Stimulated activated naive CD4-positive, alpha-beta T cell treated with Interleukin-2 at 50 U/mL for 16 hours (primary cell): Measurements from ENCODE around the gene CA9.
A peak's percentile ranks its signal among the peaks of the same experiment; 100 is the strongest.

Experiments
- DNase-seq: peaks from one replicate; lab custom pipeline; 2025; lab: John Stamatoyannopoulos, UW

Gene CA9

GRCh38 chr9:35651956-35652828 lies 21.5 kb upstream of the CA9 start:
- no peak for DNase-seq

GRCh38 chr9:35652829-35653209 lies 20.9 kb upstream of the CA9 start:
- DNase-seq: no peak

GRCh38 chr9:35653611-35654010 lies 20.1 kb upstream of the CA9 start:
- no peak for DNase-seq

- DNase-seq: no peak
Observed at GRCh38 chr9:35656348-35656747, 17.4 kb upstream of the CA9 start.

GRCh38 chr9:35656831-35657545 lies 16.7 kb upstream of the CA9 start:
- DNase-seq: no peak

DNA sequence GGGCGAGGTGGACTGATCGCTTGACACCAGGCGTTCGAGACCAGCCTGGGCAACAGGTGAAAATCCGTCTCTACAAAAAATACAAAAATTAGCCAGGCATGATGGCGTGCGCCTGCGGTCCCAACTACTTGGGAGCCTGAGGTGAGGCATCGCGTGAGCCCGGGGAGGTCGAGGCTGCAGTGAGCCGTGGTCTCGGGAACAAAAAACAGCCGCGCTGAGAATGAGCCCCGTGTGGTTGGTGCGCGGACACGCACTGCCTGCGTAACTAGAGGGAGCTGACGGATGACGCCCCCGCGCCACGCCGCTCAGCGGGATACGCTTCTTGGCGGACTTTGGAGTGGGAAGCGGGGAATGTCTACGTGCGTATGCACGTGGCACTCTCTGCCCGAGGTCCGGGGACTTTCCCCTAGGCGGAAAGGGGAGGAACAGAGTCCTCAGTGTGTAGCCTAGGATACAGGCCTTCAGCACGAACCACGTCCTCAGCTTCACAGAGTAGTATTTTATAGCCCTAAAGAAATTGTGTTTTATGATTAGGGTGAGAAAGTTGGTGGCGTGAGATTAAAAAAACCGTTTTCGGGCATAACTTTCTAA lies 16.1 kb upstream of the CA9 start, which contains the start of gene RMRP:
Gene RMRP (minus strand): TSS at position 474 of the 591 bp plus-strand sequence.
- DNase-seq: peak; percentile 94

DNA sequence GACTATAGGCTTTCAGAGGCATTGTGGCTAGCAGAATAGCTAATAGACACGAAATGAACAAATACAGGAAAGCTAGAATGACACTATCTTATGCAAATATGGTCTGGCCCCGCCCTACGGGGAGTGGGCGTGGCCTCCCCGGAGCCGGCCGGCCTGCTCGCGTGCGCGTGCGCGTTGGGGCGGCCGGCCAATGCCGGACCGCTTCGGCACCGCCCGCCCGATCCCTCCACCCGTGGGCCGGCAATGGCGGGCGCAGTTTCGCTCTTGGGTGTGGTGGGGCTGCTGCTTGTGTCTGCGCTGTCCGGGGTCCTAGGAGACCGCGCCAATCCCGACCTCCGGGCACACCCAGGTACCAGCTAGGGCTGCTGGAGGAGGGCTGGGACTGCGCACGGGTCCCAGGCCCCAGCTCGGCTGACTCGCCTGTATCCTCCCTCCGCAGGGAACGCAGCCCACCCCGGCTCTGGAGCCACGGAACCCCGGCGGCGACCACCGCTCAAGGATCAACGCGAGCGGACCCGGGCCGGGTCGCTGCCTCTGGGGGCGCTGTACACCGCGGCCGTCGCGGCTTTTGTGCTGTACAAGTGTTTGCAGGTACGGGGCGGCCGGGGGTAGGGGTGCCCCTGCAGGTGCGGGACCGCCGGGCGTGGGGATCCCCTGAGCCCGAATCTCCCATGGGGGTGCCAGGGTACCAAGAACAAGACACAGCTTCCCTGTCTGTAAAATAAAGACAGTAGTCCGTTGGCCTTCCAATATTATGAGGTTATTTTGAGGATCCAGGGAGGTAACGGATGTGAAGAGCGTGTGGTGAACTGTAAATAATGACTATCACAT lies 15.4 kb upstream of the CA9 start, which contains the start of gene CCDC107:
Gene CCDC107 (plus strand): TSS at position 156 of the 831 bp plus-strand sequence. CDS start 88 bp downstream, at position 244.
- DNase-seq: peak; percentile 73

DNA sequence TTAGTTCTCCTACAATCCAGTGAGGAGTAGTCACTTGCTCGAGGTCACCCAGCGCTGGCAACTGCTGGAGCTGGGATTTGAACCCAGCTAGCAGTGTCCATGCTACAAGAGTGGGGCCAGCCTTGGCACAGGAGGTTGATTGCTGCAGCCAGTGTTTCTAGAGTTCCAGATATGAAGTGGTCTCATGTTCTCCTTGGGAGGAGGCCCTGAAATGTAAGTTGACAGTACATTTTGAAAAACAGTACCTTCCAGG lies 14.8 kb upstream of the CA9 start:
- no peak for DNase-seq

DNA sequence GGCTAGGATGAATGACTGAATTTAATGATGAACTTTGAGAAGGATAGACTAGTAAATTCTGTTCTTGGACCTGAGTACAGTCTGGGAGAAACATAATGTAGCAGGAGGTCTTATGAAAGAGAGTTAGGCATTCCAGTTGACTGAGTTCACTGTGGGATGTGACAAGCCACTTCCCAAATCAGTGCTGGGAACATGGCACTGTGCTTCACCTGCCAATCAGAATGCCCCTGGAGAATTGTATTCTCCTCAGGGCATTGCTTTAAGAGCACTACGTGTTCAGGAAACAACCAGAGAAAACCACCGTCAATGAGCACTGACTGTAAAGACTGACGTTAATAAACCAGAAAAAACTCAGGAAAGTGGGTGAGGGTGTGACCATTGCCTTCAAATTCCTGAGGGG lies 14.4 kb upstream of the CA9 start:
- DNase-seq: no peak

DNA sequence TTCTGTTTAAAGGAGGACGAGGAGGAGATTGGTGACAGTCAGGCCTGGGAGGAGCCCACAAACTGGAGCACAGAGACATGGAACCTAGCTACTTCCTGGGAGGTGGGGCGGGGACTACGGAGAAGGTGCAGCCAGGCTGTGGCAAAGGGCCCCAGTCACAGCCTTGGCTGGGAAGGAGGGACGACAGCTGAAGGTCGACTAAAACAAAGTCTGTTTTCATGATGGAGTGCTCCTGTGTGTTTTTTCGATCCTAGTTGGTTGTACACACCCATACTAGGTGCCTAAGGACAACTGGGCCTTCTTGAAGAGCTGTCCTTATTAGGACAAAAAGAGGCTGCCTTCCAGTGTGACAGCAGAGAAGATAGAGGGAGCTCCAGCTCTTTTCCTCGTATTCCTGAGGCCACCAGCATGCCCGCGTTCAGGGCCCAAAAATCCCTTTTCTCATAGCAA lies 12.7 kb upstream of the CA9 start:
- no peak for DNase-seq

DNA sequence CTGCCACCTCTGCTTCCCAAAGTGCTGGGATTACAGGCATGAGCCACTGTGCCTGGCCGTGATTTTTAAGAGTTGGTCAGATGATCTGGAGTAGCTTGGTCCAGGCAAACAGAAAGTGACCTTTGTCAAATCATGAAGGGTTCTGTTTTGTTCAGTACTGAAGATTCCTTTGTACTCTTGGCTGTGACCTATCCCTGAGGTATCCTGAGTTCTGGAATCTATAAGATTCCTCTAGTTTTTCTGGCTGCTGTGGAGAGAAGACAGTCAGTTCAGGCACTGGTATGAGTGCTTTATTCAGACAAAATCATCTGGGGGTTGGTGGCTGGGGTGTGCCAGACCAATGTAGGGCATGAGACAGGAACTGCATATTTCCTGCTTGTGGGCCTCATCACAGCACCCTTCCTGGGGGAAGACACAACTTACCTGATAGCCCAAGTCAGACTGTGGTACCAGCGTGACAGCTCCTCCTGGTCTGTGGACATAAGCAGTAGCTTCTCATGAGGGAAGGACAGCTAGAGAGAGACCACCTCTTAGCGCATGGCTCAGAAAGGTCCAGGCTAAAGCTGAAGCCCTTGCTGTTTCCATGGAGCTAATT lies 11.9 kb upstream of the CA9 start:
- DNase-seq: no peak

- no peak for DNase-seq
Observed at GRCh38 chr9:35662437-35662836, 11.3 kb upstream of the CA9 start.

DNA sequence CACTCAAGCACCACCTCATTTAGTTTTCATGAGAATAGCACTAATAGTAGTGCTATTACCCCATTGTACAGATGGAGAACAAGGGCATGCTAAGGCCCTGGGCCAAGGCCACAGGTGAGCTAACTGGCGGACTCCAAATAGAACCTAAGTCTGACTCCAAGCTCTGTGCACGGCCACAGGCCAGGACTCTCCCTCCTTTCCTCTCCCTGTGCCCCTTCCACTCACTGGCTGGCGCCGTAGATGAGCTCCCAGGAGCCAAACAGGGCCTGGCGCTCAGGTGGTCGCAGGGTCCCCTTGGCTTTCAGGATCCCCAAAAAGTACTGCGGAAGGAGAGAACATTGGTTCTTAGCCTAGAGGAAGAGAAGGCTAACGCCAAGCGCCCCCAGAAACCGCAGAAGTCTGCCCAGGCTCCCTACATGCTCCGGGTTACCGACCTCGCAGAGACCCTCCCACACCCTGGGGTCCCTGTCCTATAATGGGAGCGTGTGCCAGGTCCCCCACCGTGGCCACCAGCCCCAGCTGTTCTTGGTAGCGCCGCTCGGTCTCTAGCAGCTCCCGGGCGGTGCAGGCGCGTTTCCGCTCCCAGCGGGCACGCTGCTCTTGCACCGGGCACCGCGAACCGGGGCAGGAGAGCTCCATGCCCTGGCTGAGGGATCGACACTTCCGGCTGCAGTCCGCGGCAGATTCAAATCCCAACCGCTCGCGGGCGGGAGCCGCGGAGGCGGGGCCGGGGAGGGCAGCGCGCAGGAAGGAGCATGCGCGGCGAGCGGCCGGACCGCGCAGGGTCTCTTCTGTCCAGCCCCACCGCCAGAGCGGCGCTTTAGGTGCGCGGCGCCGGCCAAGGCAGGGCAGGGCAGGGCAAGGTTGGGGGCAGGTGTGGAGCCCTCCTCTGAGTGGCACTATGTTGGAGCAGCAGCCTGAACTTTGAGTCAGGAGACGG lies 8.9 kb upstream of the CA9 start, which contains the start of gene ARHGEF39:
Gene ARHGEF39 (minus strand): TSS at position 665 of the 940 bp plus-strand sequence. CDS start 26 bp downstream, at position 639.
- DNase-seq: peak; percentile 65

DNA sequence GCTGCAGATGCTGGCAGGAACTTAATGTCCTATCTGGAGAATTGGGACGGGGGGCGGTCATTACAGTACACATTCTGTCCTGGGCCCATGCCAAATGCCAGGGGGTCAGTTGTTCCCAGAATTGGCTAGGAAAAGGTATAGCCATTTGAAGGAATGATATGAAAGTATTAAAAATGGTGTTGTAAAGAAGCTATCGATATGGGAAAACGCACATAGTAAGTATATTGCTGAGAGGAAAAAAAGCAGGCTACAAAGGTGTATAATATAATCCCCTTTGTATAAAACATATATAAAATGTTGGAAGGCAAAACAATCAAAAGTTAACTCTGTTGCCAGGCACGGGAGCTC lies 8.3 kb upstream of the CA9 start:
- DNase-seq: no peak

GRCh38 chr9:35666045-35666444 lies 7.7 kb upstream of the CA9 start:
- no peak for DNase-seq

DNA sequence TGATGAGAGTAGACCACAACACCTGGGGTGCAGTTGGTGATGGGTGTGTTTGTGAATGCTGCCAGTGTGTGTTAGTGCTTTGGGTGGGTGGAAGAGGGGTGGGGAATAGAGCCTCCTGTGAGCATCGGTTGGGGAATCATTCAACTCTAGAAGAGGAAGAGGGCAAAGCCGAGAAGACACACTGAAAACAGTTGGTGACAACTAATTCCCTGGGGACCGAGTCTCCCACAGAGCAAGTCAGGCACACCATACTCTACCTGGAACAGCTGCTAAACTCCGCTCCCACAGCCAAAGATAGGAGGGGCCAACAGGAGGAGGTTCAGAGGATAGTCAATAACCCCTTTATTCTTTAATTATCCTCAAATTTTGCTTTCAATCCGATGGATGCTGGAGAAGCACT lies 7.2 kb upstream of the CA9 start:
- DNase-seq: no peak

GRCh38 chr9:35667939-35668338 lies 5.8 kb upstream of the CA9 start:
- no peak for DNase-seq

DNA sequence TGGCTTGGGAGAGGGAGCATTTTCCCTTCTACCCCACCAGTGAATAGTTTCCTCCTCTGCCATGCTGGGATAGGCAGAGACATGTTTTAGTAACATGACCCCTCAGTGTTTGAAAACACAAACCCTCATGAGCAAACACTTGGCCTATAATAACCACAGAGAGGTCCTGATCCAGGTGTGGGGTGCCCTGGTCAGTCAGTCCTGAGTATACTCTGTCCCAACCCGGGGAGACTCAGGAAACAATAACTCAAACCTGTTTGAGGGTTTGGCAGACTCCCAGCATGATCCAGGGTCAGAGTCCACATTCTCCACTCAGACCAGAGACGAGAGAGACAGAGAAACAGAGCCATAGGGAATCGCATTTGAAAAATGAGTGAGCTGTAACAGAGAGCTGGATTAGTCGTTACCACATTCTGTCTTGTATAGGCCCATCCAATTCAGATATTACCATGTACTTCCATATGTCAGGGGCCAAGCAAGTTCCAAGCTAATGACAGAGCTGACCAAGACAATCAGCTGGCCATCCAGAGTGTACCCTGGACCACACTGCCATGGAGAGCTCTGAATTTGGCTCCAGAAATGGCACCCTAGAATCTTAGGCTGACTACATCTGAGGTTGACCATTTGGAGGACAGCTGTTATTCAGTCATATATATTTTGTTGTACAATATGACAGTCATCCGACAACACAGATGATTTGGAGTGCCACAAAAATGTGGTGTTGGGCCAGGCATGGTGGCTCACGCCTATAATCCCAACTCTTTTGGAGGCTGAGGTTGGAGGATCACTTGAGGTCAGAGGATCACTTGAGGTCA lies 4.2 kb upstream of the CA9 start:
- no peak for DNase-seq

- DNase-seq: no peak
Observed at GRCh38 chr9:35674025-35674361, 265 bp downstream of the CA9 start.

GRCh38 chr9:35675204-35675603 lies 1.5 kb downstream of the CA9 start:
- no peak for DNase-seq
